HEK293 (cell line): ENCODE measurements around the gene TRIM69.
"Not testable (repeated sequence)": the region's sequence is repeated elsewhere in the genome, so short reads cannot be mapped to it uniquely, and the experiment has no call there.

ENCODE experiments used
- CTCF ChIA-PET: fragments of 350-600 bp; formaldehyde crosslinking; extraction: SDS; loops from one replicate; lab custom pipeline; 2021; ENCODE audit warnings: antibody characterized with exemption; lab: Yijun Ruan, JAX
- POLR2A ChIA-PET: fragments of 300-600 bp; formaldehyde crosslinking; extraction: SDS; loops from one replicate; lab custom pipeline; 2020; ENCODE audit warnings: antibody characterized with exemption, inconsistent platforms; lab: Yijun Ruan, JAX
- H3K27ac ChIP-seq: fragments of 200-500 bp; sonication (Bioruptor generic); 2 replicates; pipeline ENCODE4 v1.5.1; 2014; ENCODE audit warnings: low read depth, low read length, control low read depth, inconsistent platforms; ENCODE audit errors: extremely low read depth
- H3K36me3 ChIP-seq, 2 experiments: fragments of 200-500 bp in 1 of 2; sonication (Bioruptor generic) in 1 of 2; 1 replicate in 1 of 2; 2 replicates in 1 of 2; pipeline ENCODE4 v1.5.1; 2014 to 2017; ENCODE audit warnings: inconsistent platforms in 2 of 2, low read length in 2 of 2; ENCODE audit not compliant: control insufficient read depth in 2 of 2, insufficient read depth in 1 of 2
- H3K4me1 ChIP-seq: fragments of 200-500 bp; sonication (Bioruptor generic); 2 replicates; pipeline ENCODE4 v1.5.1; 2014; ENCODE audit warnings: mild to moderate bottlenecking, low read length, inconsistent platforms; ENCODE audit not compliant: control insufficient read depth, insufficient read depth
- H3K4me3 ChIP-seq: 2 replicates; pipeline ENCODE4 v1.5.1; 2011; ENCODE audit warnings: low read depth, mild to moderate bottlenecking, control low read depth, low read length, moderate library complexity
- H3K9me3 ChIP-seq: fragments of 200-500 bp; sonication (Bioruptor generic); 2 replicates; pipeline ENCODE4 v1.5.1; 2014; ENCODE audit warnings: low read depth, low read length, inconsistent platforms; ENCODE audit not compliant: control insufficient read depth, insufficient read depth
- FEZF1 ChIP-seq: fragments of 450-650 bp; formaldehyde crosslinking; IDR thresholded peaks from 2 replicates; pipeline ENCODE4 v1.5.1; 2016; ENCODE audit warnings: missing biosample characterization, missing genetic modification characterization
- GFI1B ChIP-seq: fragments of 450-650 bp; formaldehyde crosslinking; IDR thresholded peaks from 2 replicates; pipeline ENCODE4 v1.5.1; 2016; ENCODE audit warnings: missing biosample characterization, missing genetic modification characterization
- GLIS2 ChIP-seq: fragments of 450-650 bp; formaldehyde crosslinking; IDR thresholded peaks from 2 replicates; pipeline ENCODE4 v1.5.1; 2016; ENCODE audit warnings: missing biosample characterization, missing genetic modification characterization
- KLF10 ChIP-seq: fragments of 450-650 bp; IDR thresholded peaks from 2 replicates; pipeline ENCODE4 v1.5.1; 2018; ENCODE audit warnings: missing biosample characterization, mild to moderate bottlenecking, missing genetic modification characterization
- KLF9 ChIP-seq: fragments of 450-650 bp; formaldehyde crosslinking; IDR thresholded peaks from 2 replicates; pipeline ENCODE4 v1.5.1; 2016; ENCODE audit warnings: missing biosample characterization, missing genetic modification characterization, low read depth
- ZBTB1 ChIP-seq: fragments of 450-650 bp; formaldehyde crosslinking; IDR thresholded peaks from 2 replicates; pipeline ENCODE4 v1.5.1; 2016; ENCODE audit warnings: missing biosample characterization, missing genetic modification characterization
- ZBTB21 ChIP-seq: fragments of 450-650 bp; formaldehyde crosslinking; IDR thresholded peaks from 2 replicates; pipeline ENCODE4 v1.5.1; 2017; ENCODE audit warnings: missing biosample characterization, missing genetic modification characterization
- ZFP37 ChIP-seq: fragments of 450-650 bp; formaldehyde crosslinking; IDR thresholded peaks from 2 replicates; pipeline ENCODE4 v1.5.1; 2016; ENCODE audit warnings: missing biosample characterization, missing genetic modification characterization
- ZNF155 ChIP-seq: fragments of 450-650 bp; formaldehyde crosslinking; IDR thresholded peaks from 2 replicates; pipeline ENCODE4 v1.5.1; 2016; ENCODE audit warnings: missing biosample characterization, missing genetic modification characterization
- ZNF2 ChIP-seq: fragments of 450-650 bp; formaldehyde crosslinking; IDR thresholded peaks from 2 replicates; pipeline ENCODE4 v1.5.1; 2016; ENCODE audit warnings: missing biosample characterization, missing genetic modification characterization
- ZNF239 ChIP-seq: fragments of 450-650 bp; formaldehyde crosslinking; IDR thresholded peaks from 2 replicates; pipeline ENCODE4 v1.5.1; 2016; ENCODE audit warnings: missing biosample characterization, missing genetic modification characterization
- ZNF248 ChIP-seq: fragments of 450-650 bp; formaldehyde crosslinking; IDR thresholded peaks from 2 replicates; pipeline ENCODE4 v1.5.1; 2017; ENCODE audit warnings: missing biosample characterization, missing genetic modification characterization
- ZNF416 ChIP-seq: fragments of 450-650 bp; formaldehyde crosslinking; IDR thresholded peaks from 2 replicates; pipeline ENCODE4 v1.5.1; 2016; ENCODE audit warnings: missing biosample characterization, missing genetic modification characterization
- ZNF654 ChIP-seq: fragments of 450-650 bp; formaldehyde crosslinking; IDR thresholded peaks from 2 replicates; pipeline ENCODE4 v1.5.1; 2016; ENCODE audit warnings: low read depth, missing biosample characterization, missing genetic modification characterization
- ZNF658 ChIP-seq: fragments of 450-650 bp; formaldehyde crosslinking; IDR thresholded peaks from 2 replicates; pipeline ENCODE4; 2016; ENCODE audit warnings: missing biosample characterization, missing genetic modification characterization
- ZNF660 ChIP-seq: fragments of 450-650 bp; IDR thresholded peaks from 2 replicates; pipeline ENCODE4 v1.5.1; 2018; ENCODE audit warnings: missing biosample characterization, mild to moderate bottlenecking, missing genetic modification characterization
- ZNF830 ChIP-seq: fragments of 450-650 bp; IDR thresholded peaks from 2 replicates; pipeline ENCODE4 v1.5.0; 2018; ENCODE audit warnings: missing biosample characterization, missing genetic modification characterization, low read depth, mild to moderate bottlenecking, moderate library complexity
- ZNF843 ChIP-seq: fragments of 450-650 bp; formaldehyde crosslinking; IDR thresholded peaks from 2 replicates; pipeline ENCODE4 v1.5.1; 2016; ENCODE audit warnings: missing biosample characterization, missing genetic modification characterization
- ZXDB ChIP-seq: fragments of 450-650 bp; formaldehyde crosslinking; IDR thresholded peaks from 2 replicates; pipeline ENCODE4 v1.5.1; 2016; ENCODE audit warnings: missing biosample characterization, missing genetic modification characterization
- TF ChIP-seq, protein P1 (sequence below): fragments of 450-650 bp; IDR thresholded peaks from 2 replicates; pipeline ENCODE4 v1.5.1; 2018; ENCODE audit warnings: missing biosample characterization, mild to moderate bottlenecking, missing genetic modification characterization
- TF ChIP-seq, protein P2 (sequence below): fragments of 450-650 bp; formaldehyde crosslinking; IDR thresholded peaks from 2 replicates; pipeline ENCODE4 v1.5.1; 2016; ENCODE audit warnings: missing biosample characterization, missing genetic modification characterization

The TRIM69 gene

DNA sequence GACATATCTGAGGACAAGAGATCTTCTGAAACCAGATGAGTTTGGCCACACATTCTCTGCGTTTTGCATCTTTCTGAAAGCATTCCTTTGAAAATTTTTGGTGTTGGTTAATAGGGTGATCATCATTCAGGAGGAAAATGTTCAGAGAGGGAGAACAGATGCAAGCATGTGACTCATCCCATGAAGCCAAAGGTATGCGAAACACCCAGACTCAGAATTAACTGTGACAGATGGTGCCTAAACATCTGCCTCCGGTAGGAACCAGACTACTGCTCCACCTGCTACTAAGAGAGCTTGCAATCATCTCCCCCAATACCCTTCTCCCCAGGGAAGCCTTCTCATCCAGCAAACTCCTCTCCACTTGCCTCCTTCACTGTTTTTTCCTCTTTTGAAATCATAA, 46.2 kb downstream of the TRIM69 start:
- Histone ChIP-seq H3K36me3 (no peaks in the 10 kb centered on the region), H3K27ac (no peak overlapping the region), H3K9me3 (no peaks in the 10 kb centered on the region), H3K4me1 (no peaks in the 10 kb centered on the region), H3K4me3 (no peak overlapping the region)
- ChIA-PET POLR2A (no interaction called here), CTCF (interaction anchor here (1.2 kb wide), 1 partner anchor 44 kb away, joined by 3 read pairs; no protein-coding TSS in a partner anchor)
- no peak for TF ChIP-seq ZNF660
- TF ChIP-seq KLF9 (tag by site-specific recombination) = no peak

DNA sequence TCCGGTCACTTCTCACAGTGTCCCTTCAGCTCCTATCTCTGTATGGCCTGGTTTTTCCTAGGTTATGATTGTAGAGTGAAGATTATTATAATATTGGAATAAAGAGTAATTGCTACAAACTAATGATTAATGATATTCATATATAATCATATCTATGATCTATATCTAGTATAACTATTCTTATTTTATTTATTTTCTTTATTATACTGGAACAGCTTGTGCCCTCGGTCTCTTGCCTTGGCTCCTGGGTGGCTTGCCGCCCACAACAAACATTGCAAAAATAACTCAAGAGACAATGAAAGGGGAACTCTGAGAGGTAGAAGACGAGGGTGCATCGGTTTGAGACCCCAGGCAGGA, 48.6 kb downstream of the TRIM69 start:
- CTCF ChIA-PET, H3K27ac ChIP-seq, POLR2A ChIA-PET, H3K9me3 ChIP-seq, H3K4me1 ChIP-seq, H3K36me3 ChIP-seq, H3K4me3 ChIP-seq: not testable (repeated sequence)

DNA sequence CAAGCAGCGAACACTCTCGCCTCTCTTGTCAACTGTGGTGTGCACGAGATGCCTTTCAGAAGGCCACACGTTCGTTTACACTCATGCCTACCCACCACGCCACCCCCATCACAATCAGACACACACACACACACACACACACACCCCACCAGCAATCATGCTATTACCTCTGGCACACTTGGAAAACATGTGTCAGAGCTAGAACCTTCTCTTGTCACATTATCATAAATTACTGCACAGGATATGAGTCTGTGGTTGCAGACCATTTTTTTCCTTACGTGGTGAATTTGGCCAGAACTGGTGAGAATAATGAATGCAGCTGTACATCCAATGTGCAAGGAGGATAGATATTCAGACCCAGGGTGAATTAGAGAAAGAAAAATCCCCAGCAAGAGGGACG, 52.4 kb downstream of the TRIM69 start:
- Histone ChIP-seq H3K36me3 (no peaks in the 10 kb centered on the region), H3K27ac (no peak overlapping the region), H3K4me3 (no peak overlapping the region), H3K9me3 (no peaks in the 10 kb centered on the region), H3K4me1 (no peaks in the 10 kb centered on the region)
- ChIA-PET POLR2A (no interaction called here), CTCF (interaction anchor here (0.6 kb wide), 1 partner anchor 294 kb away, joined by 3 read pairs; no protein-coding TSS in a partner anchor)
- TF ChIP-seq ZNF843 (no peak), ZBTB1 (tag by site-specific recombination) (no peak), ZNF416 (tag by site-specific recombination) (no peak), ZBTB21 (tag by site-specific recombination) (no peak), ZNF658 (tag by site-specific recombination) (no peak), ZNF248 (tag by site-specific recombination) (no peak), ZNF155 (no peak), ZNF830 (tag by site-specific recombination) (no peak), GFI1B (no peak)

DNA sequence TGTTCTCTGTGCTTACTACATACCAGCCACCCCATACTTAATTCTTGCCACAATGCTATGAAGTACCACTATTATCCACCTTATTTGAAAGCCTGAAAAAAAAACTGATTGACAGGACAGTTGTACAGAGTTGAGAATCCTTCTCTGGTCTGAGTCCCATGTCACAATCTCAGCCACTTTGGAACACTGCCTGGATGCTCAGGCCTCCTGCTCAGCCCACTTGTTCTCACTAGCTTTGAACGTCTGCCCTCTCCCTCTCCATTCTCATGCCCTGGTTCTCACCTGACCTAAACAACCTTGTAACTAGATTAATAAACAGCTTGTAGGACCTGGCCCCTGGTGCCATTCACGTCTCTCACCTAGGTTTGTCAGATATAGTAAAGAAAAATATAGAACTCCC, 53.9 kb downstream of the TRIM69 start:
- ChIA-PET CTCF (no interaction called here), POLR2A (no interaction called here)
- no peak overlapping the region for H3K27ac ChIP-seq
- no peak for TF ChIP-seq ZNF239 (tag by site-specific recombination)
- TF ChIP-seq FEZF1 (tag by site-specific recombination) = no peak
- TF ChIP-seq, protein P1, sequence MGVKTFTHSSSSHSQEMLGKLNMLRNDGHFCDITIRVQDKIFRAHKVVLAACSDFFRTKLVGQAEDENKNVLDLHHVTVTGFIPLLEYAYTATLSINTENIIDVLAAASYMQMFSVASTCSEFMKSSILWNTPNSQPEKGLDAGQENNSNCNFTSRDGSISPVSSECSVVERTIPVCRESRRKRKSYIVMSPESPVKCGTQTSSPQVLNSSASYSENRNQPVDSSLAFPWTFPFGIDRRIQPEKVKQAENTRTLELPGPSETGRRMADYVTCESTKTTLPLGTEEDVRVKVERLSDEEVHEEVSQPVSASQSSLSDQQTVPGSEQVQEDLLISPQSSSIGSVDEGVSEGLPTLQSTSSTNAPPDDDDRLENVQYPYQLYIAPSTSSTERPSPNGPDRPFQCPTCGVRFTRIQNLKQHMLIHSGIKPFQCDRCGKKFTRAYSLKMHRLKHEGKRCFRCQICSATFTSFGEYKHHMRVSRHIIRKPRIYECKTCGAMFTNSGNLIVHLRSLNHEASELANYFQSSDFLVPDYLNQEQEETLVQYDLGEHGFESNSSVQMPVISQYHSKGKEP (tag by site-specific recombination) = no peak
- TF ChIP-seq KLF10 (tag by site-specific recombination) = no peak
- no peak for TF ChIP-seq GLIS2
- no peak for TF ChIP-seq ZNF2 (tag by site-specific recombination)
- no peak for TF ChIP-seq ZXDB (tag by site-specific recombination)
- no peak for TF ChIP-seq KLF9 (tag by site-specific recombination)
- TF ChIP-seq, protein P2, sequence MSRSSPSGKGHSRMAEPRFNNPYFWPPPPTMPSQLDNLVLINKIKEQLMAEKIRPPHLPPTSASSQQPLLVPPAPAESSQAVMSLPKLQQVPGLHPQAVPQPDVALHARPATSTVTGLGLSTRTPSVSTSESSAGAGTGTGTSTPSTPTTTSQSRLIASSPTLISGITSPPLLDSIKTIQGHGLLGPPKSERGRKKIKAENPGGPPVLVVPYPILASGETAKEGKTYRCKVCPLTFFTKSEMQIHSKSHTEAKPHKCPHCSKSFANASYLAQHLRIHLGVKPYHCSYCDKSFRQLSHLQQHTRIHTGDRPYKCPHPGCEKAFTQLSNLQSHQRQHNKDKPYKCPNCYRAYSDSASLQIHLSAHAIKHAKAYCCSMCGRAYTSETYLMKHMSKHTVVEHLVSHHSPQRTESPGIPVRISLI = no peak
- no peak for TF ChIP-seq ZNF654 (tag by site-specific recombination)
- no peak for TF ChIP-seq ZFP37 (tag by site-specific recombination)
- no peaks in the 10 kb centered on the region for H3K36me3 ChIP-seq
- no peak overlapping the region for H3K4me3 ChIP-seq
- H3K9me3 ChIP-seq = no peaks in the 10 kb centered on the region
- H3K4me1 ChIP-seq = no peaks in the 10 kb centered on the region
